Panc1 (cell line): Measurements from ENCODE around the gene SLAIN1. TPM values are rescaled to one million over a fixed set of nuclear protein-coding genes. Genes with fewer than 3 reads are reported as not detected.

Experiments
- ATAC-seq: fragments of 200-7000 bp; cut with Tn5 transposase; 2 replicates; pipeline ENCODE4 v1.9.1; 2020; ENCODE audit warnings: mild to moderate bottlenecking, moderate library complexity
- BruUV-seq: library from RNA; stranded (reverse); fragments of 400-500 nt; replicated peaks from 2 replicates; lab custom pipeline; 2021; lab: Mats Ljungman, UMichigan
- CTCF ChIA-PET: fragments of 300-600 bp; sonication (Branson Sonifier 250); formaldehyde crosslinking; loops from one replicate; lab custom pipeline; 2022; ENCODE audit warnings: antibody characterized with exemption; lab: Charles Lee
- POLR2A ChIA-PET: fragments of 300-600 bp; sonication (Branson Sonifier 250); formaldehyde crosslinking; loops from one replicate; lab custom pipeline; 2022; ENCODE audit warnings: antibody characterized with exemption; lab: Charles Lee
- DNase-seq: peaks from one replicate; pipeline ENCODE4 v3.0.0-alpha.2; 2010; ENCODE audit warnings: low read depth, low spot score
- H3K27ac ChIP-seq: 2 replicates; pipeline ENCODE4 v1.5.1; 2011; ENCODE audit warnings: mild to moderate bottlenecking, low read length, inconsistent platforms
- H3K27me3 ChIP-seq: fragments of 200-500 bp; sonication (Bioruptor generic); 2 replicates; pipeline ENCODE4 v1.6.0; 2014; ENCODE audit warnings: low read length, inconsistent platforms; ENCODE audit not compliant: control insufficient read depth, insufficient read depth
- H3K36me3 ChIP-seq: fragments of 200-500 bp; sonication (Bioruptor generic); 2 replicates; pipeline ENCODE4 v1.5.1; 2014; ENCODE audit warnings: inconsistent platforms, mild to moderate bottlenecking, low read length, moderate library complexity; ENCODE audit not compliant: control insufficient read depth, insufficient read depth
- H3K4me1 ChIP-seq: 2 replicates; pipeline ENCODE4 v1.5.1; 2011; ENCODE audit warnings: inconsistent platforms, mild to moderate bottlenecking, low read length, moderate library complexity; ENCODE audit not compliant: control insufficient read depth, insufficient read depth
- H3K4me3 ChIP-seq, 2 experiments: 2 replicates each; pipeline ENCODE4 v1.5.1; 2011 to 2012; ENCODE audit warnings: low read depth in 2 of 2, low read length in 2 of 2, mild to moderate bottlenecking in 2 of 2, inconsistent platforms in 1 of 2, moderate library complexity in 1 of 2
- H3K9me3 ChIP-seq: fragments of 200-500 bp; sonication (Bioruptor generic); 2 replicates; pipeline ENCODE4 v1.5.1; 2014; ENCODE audit warnings: low read depth, mild to moderate bottlenecking, inconsistent platforms, low read length, moderate library complexity; ENCODE audit not compliant: control insufficient read depth, insufficient read depth
- CTCF ChIP-seq: fragments of 450-650 bp; IDR thresholded peaks from 2 replicates; pipeline ENCODE4 v1.5.1; 2017; ENCODE audit warnings: mild to moderate bottlenecking
- POLR2AphosphoS5 ChIP-seq: IDR thresholded peaks from 2 replicates; pipeline ENCODE4 v1.6.1; 2012; ENCODE audit warnings: mild to moderate bottlenecking, low read depth, low read length, moderate library complexity
- REST ChIP-seq, 2 experiments: IDR thresholded peaks; 2 replicates each; pipeline ENCODE4 v1.6.1; 2011 to 2012; ENCODE audit warnings: low read depth in 2 of 2, control low read depth in 1 of 2, low read length in 1 of 2, mild to moderate bottlenecking in 1 of 2, moderate library complexity in 1 of 2; ENCODE audit not compliant: insufficient read depth in 1 of 2
- SIN3A ChIP-seq: IDR thresholded peaks from 2 replicates; pipeline ENCODE4 v1.6.1; 2012; ENCODE audit warnings: low read depth, mild to moderate bottlenecking, low read length, moderate library complexity, borderline replicate concordance; ENCODE audit not compliant: insufficient read depth
- TCF7L2 ChIP-seq: IDR thresholded peaks from 2 replicates; pipeline ENCODE4 v1.6.1; 2011; ENCODE audit warnings: mild to moderate bottlenecking, low read depth, low read length, inconsistent platforms
- in situ Hi-C: cut with HindIII; loops from 2 replicates; pipeline ENCODE4 v1.10.0; 2016; ENCODE audit warnings: low sequenced_read_pairs, low pct_unique_long_range_greater_than_20kb
- intact Hi-C: fragments of 100-400 bp; cut with micrococcal nuclease; formaldehyde crosslinking; loops from one replicate; pipeline ENCODE4 v1.10.0; 2022; ENCODE audit not compliant: unreplicated experiment
- total RNA-seq: library from RNA; stranded (reverse); gene quantifications from one replicate; pipeline ENCODE4 v1.2.1, GENCODE V29; 2021; ENCODE audit not compliant: unreplicated experiment

The SLAIN1 gene
- total RNA-seq, 1 experiment from 2014 or later, result 0.49 TPM

- intact Hi-C loops (no loop called here), in situ Hi-C loops (no loop called here)
- Histone ChIP-seq H3K4me3 (no peak overlapping the region), H3K9me3 (no peaks in the 10 kb centered on the region), H3K36me3 (no peaks in the 10 kb centered on the region), H3K27ac (no peak overlapping the region), H3K27me3 (no peaks in the 10 kb centered on the region), H3K4me1 (no peaks in the 10 kb centered on the region)
- TF ChIP-seq REST (IDR thresholded peaks at IDR 0.05; ENCODE audit: insufficient read depth in 1 of 2, low read depth in 2 of 2, low read length in 1 of 2), result no peak
- TF ChIP-seq CTCF, result no peak
- no peak for TF ChIP-seq SIN3A
- TF ChIP-seq POLR2AphosphoS5, result no peak
- no peak for TF ChIP-seq TCF7L2
- DNase-seq (no peak), ATAC-seq (no peak)
- CTCF ChIA-PET, result no interaction called here
- no TSS peak for BruUV-seq
- POLR2A ChIA-PET, result no interaction called here
Measured at GRCh38 chr13:77786695-77787287, 89.3 kb downstream of the SLAIN1 start.

GRCh38 chr13:77789376-77789775 is 91.9 kb downstream of the SLAIN1 start:
- in situ Hi-C loops (no loop called here), intact Hi-C loops (no loop called here)
- no TSS peak for BruUV-seq
- CTCF ChIA-PET, result no interaction called here
- Histone ChIP-seq H3K4me3 (no peak overlapping the region), H3K4me1 (no peaks in the 10 kb centered on the region), H3K27me3 (no peaks in the 10 kb centered on the region), H3K9me3 (no peaks in the 10 kb centered on the region), H3K36me3 (no peaks in the 10 kb centered on the region), H3K27ac (no peak overlapping the region)
- DNase-seq, result no peak
- ATAC-seq, result no peak
- POLR2A ChIA-PET, result no interaction called here
- TF ChIP-seq CTCF (no peak), REST (IDR thresholded peaks at IDR 0.05; ENCODE audit: insufficient read depth in 1 of 2, low read depth in 2 of 2, low read length in 1 of 2) (no peak), POLR2AphosphoS5 (no peak), TCF7L2 (no peak), SIN3A (no peak)
